GM19238 (cell line): ENCODE measurements around the gene WWTR1.

Experiments used
- DNase-seq: peaks from one replicate; pipeline ENCODE4 v3.0.0; 2011; ENCODE audit warnings: low spot score; ENCODE audit not compliant: insufficient read length

WWTR1 gene

GRCh38 chr3:149655826-149656574 is 1.8 kb downstream of the WWTR1 start:
- no peak for DNase-seq

DNA sequence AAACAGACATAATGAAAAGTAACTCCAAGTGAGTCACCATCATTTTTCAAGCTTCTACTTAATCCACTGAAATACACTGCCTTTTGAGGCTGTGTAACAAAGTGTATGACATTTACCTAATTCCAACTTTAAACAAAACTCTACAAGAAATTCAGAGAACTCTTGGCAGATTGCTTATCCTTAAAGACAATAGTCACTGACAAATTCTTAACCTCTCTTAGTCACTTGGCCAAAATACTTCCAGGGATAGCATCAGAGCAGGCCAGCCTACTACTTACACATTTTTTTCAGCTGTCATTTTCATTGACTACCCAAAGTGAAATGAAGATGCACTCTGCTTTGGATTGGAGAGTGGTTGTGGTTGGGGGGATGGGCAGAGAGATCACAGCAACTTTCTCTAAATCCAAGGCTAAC is 3.6 kb downstream of the WWTR1 start:
- DNase-seq = no peak

DNA sequence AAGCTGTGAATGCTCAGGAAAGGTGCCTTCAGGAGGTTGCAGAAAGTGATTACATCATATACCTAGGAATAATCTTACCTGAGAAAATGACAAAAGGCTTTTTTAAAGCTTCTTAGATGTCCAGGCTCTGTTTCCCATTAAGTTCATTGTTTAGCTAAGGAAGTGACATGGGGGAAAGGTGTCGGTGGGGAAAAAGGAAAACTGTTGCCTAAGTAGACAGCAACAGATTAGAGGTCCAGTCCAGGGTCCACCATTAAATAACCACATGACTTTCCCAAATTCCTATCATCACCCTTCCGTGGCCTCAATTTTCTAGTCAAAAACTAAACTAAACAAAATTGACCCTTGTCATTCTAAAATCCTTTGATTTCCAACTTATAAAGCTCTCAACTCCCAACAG is 4.3 kb downstream of the WWTR1 start:
- DNase-seq = no peak

- no peak for DNase-seq
Observed at GRCh38 chr3:149653136-149653535, 4.7 kb downstream of the WWTR1 start.

GRCh38 chr3:149650828-149651227 is 7.0 kb downstream of the WWTR1 start:
- DNase-seq = no peak

GRCh38 chr3:149648525-149648924 is 9.3 kb downstream of the WWTR1 start:
- no peak for DNase-seq

DNA sequence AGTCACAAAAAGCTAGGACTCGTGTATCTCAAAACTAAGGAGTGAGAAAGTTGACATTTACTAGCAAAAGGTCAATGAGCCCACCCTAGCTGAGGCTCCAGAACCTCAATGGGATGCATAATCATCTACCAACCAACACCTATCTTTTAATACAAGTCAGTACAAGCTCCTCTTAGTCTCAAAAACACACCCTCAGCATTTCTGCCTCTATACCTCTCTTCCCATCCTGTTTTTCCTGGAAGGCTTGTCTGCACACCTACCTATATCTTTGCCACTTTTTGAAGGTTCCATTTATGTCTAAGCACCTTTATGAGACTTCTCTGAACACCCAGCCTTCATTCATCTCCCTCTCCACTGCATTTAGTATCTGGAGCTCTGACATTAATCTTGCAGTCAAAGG is 10.0 kb downstream of the WWTR1 start:
- DNase-seq = no peak

DNA sequence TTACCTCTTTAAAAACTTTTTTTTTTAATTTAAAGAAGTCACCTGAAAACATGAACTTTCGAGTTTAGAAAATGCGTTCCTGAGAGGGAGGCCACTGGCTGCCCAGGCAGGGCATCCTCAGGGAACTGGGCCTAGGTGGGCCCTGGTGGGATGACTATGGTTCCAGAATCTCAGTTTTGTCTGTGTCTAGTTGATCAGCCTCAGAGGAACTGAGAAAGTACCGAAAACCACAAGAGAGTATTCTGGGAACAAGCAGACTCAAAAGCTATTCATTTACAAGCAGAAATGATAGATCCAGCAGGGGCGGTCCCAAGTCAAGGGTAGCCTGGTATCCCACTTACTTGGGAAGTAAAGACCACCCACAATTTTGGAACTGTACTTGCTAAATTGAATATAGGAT is 10.5 kb downstream of the WWTR1 start:
- DNase-seq = no peak

- no peak for DNase-seq
Observed at GRCh38 chr3:149646181-149646766, 11.6 kb downstream of the WWTR1 start.

GRCh38 chr3:149643963-149644362 is 13.9 kb downstream of the WWTR1 start:
- DNase-seq = no peak

- no peak for DNase-seq
Observed at GRCh38 chr3:149643482-149643798, 14.4 kb downstream of the WWTR1 start.

GRCh38 chr3:149640976-149641728 is 16.7 kb downstream of the WWTR1 start:
- no peak for DNase-seq

DNA sequence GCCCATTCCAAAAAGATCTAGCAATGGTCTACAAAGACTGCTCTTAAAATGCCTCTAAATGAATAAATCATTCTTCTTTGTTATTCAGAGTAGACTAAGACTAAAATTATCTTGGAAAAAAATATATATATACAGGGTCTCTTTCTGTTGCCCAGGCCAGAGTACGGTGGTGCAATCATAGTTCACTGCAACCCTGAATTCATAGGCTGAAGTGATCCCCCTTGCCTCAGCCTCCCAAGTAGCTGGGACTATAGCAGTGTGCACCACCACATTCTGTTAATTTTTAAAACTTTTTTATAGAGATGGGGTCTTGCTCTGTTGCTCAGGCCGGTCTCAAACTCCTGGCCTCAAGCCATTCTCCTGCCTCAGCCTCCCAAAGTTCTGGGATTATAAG is 18.7 kb downstream of the WWTR1 start:
- no peak for DNase-seq

DNA sequence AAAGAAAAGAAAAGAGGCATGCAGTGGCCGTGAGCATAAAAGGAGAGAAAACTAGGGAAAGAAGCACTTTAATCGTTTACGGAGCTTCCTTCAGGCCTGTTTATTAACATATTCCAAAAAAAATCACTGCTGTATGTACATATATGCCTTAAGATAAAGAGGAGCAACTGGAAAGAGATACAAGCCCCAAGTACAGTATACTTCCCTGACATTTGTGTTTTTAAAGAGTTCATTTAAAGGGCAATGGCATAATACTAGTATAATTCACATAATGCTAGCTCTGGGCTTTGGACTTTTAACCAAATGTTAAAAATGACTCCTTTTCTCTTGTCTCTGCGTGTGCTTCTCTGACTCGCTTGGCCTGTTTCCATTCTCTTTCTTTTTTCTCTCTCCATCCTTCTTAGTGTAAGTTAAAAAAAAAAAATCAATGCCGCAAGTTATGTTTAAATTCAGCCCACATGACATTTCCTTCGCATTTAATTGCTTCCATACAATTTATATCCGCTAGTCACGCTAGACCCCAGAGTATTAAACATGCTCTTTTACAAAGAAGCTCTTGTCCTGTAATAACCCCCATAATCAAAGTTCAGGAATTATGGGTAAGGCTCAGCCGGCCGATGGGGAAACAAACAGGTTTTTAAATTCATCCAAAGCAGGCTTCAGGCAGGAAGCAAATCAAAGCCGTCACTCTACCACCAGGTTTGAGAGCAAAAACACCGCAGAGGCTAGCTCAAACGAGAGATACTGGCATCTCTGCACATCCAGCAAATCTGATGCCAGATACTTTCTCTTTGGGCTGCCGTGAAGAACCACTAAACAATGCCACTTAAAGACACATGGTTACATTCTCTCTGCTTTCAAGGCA is 19.4 kb downstream of the WWTR1 start:
- DNase-seq = no peak

GRCh38 chr3:149635396-149635795 is 22.4 kb downstream of the WWTR1 start:
- no peak for DNase-seq

GRCh38 chr3:149634573-149634972 is 23.3 kb downstream of the WWTR1 start:
- DNase-seq = no peak

DNA sequence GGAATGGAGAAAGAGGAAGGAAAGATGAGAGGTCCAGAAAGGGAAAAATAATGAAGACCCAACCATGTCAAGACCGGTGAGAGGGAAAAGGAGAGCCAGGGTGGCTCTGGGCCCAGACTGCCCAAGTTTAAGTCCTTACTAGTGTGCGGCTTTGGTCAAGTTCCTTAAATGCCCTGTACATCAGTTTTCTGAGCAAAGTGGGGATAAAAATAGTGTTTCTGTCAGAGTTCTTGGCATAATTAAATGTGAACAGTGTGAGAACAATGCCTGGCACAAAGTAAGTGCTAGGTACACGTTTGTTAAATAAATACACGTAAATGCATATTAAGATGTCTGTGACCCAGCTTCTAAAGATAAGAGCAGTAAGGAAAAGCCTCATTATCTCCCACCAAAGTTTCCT is 23.8 kb downstream of the WWTR1 start:
- no peak for DNase-seq

- DNase-seq = no peak
Observed at GRCh38 chr3:149632225-149632624, 25.6 kb downstream of the WWTR1 start.

DNA sequence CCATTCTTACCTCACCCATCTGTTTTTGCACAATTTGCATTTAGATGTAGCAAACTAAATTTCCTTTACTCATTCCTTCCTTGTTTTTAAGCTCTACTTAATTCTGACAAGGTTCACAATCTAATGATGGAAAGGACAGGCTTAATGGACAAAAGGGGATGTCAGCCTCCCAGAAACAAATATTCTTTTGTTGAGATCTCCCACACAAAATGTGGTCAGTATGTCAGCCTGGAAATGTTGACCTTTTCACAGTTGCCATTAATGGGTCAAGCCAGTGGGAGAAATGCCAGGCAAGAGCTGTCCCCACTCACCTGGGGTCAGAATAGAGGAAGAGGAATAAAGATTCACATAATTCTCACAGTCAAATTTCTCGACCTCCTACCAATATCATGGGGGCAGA is 27.0 kb downstream of the WWTR1 start:
- no peak for DNase-seq

DNA sequence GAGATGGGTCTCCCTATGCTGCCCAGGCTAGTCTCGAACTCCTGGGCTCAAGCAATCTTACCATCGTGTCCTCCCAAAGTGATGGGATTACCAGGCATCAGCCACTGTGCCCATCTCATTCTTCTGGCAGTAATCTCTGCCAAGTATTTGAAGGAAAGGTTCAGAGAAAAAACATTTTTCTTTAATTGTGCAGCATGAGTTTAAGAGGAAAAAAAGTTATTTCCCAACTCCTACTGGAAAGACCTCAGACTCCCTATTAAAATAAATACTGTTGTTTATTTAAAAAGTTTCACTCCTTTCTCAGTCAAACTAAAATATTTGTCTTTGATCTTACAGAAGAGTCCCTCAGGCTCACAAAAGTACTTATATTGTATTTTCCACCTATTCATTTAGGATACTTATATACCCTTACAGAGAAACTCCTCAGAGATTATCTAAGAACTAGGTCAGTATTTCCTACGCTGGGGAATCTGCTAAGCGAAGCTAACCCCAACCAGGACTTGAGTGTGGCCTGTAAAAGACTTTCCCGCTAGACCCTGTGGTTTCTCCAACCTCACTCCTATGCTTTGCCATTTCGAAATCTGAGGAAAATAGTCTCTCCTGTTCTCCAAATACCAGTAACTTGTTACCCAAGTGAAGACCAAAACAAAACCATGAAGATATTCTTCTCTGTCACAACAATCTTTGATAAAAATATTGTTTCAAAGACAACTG is 28.7 kb downstream of the WWTR1 start:
- DNase-seq = no peak

- no peak for DNase-seq
Observed at GRCh38 chr3:149626671-149627070, 31.2 kb downstream of the WWTR1 start.
